ENCODE measurements around the gene TAAR9.

The TAAR9 gene

DNA sequence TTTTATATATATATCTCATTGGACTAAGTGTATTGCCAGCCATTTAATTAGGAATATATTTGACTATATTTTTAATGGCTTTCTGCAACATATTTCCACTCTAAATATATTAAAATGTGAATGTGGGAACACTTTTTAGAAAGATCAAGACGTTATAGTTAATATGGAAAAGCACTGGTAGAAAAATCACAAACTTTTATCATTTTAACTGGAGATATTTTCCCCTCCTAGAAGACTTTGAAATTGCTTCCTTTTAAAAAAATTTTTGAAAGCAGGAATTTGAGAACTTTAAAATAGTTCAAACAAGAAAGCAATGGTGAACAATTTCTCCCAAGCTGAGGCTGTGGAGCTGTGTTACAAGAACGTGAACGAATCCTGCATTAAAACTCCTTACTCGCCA lies at the start of gene TAAR9:
Gene TAAR9 (plus strand): TSS at position 301 of the 400 bp plus-strand sequence. CDS start 13 bp downstream, at position 314.
- CTCF ChIA-PET, result interaction anchor here (1.2 to 6.9 kb wide), 3 partner anchors 7 to 261 kb away, joined by 5 to 46 read pairs (median 7); partner anchors contain the start of gene SLC18B1
- DNase-seq (ENCODE audit: low read depth, low spot score), result no peak
- TF ChIP-seq, protein P1, sequence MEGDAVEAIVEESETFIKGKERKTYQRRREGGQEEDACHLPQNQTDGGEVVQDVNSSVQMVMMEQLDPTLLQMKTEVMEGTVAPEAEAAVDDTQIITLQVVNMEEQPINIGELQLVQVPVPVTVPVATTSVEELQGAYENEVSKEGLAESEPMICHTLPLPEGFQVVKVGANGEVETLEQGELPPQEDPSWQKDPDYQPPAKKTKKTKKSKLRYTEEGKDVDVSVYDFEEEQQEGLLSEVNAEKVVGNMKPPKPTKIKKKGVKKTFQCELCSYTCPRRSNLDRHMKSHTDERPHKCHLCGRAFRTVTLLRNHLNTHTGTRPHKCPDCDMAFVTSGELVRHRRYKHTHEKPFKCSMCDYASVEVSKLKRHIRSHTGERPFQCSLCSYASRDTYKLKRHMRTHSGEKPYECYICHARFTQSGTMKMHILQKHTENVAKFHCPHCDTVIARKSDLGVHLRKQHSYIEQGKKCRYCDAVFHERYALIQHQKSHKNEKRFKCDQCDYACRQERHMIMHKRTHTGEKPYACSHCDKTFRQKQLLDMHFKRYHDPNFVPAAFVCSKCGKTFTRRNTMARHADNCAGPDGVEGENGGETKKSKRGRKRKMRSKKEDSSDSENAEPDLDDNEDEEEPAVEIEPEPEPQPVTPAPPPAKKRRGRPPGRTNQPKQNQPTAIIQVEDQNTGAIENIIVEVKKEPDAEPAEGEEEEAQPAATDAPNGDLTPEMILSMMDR (IDR thresholded peaks at IDR 0.05; ENCODE audit: insufficient read depth, low read length, missing control alignments), result no peak
- H3K4me3 ChIP-seq (ENCODE audit: low read depth, low read length), result no peak within 1 kb of the TSS
- POLR2A ChIA-PET, result no interaction called here

- POLR2A ChIA-PET, result no interaction called here
- no peak overlapping the region for H3K4me3 ChIP-seq (ENCODE audit: low read depth, low read length)
- TF ChIP-seq, protein P1 (IDR thresholded peaks at IDR 0.05; ENCODE audit: insufficient read depth, low read length, missing control alignments), result no peak
- CTCF ChIA-PET, result interaction anchor here (0.9 to 13.0 kb wide), 3 partner anchors 190 to 560 kb away, joined by 3 to 326 read pairs (median 27); no protein-coding TSS in a partner anchor
- no peak for DNase-seq (ENCODE audit: low read depth, low spot score)
Measured at GRCh38 chr6:132489376-132489775, 48.7 kb upstream of the TAAR9 start.

DNA sequence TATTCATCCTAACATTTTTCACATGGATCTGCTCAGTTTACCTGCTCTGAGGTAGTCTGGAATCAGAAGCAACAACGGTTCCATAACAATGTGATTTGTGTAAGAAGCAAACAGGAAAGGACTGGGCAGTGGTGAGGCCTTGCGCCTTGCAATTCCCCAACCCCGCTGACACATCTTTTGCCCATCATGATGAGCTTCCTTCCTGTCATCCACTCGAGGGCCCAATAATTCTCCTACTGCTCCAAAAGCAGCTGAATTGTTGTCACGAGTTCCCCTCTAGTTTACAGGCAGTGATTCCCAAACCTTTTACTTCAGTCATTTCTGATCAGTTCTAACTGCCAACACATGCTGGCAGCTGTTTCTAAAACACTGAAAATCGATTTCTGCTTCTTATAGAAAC lies 48.1 kb upstream of the TAAR9 start:
- no peak overlapping the region for H3K4me3 ChIP-seq (ENCODE audit: low read depth, low read length)
- DNase-seq (ENCODE audit: low read depth, low spot score), result no peak
- TF ChIP-seq, protein P1 (IDR thresholded peaks at IDR 0.05; ENCODE audit: insufficient read depth, low read length, missing control alignments), result no peak
- ChIA-PET CTCF (interaction anchor here (0.8 to 13.0 kb wide), 5 partner anchors 184 to 572 kb away, joined by 3 to 326 read pairs (median 3); no protein-coding TSS in a partner anchor), POLR2A (no interaction called here)

- TF ChIP-seq, protein P1 (IDR thresholded peaks at IDR 0.05; ENCODE audit: insufficient read depth, low read length, missing control alignments), result no peak
- H3K4me3 ChIP-seq (ENCODE audit: low read depth, low read length), result no peak overlapping the region
- CTCF ChIA-PET, result interaction anchor here (0.8 to 13.0 kb wide), 5 partner anchors 184 to 572 kb away, joined by 3 to 326 read pairs (median 3); no protein-coding TSS in a partner anchor
- no peak for DNase-seq (ENCODE audit: low read depth, low spot score)
- POLR2A ChIA-PET, result no interaction called here
Measured at GRCh38 chr6:132490478-132491204, 47.4 kb upstream of the TAAR9 start.

DNA sequence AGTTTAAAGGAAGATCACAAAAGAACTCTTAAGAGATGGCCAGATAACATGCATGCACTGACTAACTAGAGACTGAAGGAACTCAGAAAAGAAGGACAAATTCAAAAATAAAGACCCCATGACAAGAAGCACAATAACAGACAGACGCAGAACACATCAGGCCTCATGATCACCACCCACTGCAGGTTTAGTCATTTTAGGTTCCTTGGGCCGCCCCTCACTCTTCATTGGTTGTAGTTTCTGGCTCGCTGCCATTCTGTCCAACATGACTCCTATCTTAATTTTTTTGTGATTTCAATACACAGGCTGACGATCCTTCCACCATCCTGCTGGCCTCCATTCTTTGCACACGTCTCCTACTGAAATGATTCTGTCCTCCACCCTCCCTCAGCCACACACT lies 46.8 kb upstream of the TAAR9 start:
- ChIA-PET POLR2A (no interaction called here), CTCF (no interaction called here)
- DNase-seq (ENCODE audit: low read depth, low spot score), result no peak
- TF ChIP-seq, protein P1 (IDR thresholded peaks at IDR 0.05; ENCODE audit: insufficient read depth, low read length, missing control alignments), result no peak
- no peak overlapping the region for H3K4me3 ChIP-seq (ENCODE audit: low read depth, low read length)

- no peak for DNase-seq (ENCODE audit: low read depth, low spot score)
- ChIA-PET CTCF (interaction anchor here (1.2 to 2.6 kb wide), 4 partner anchors 9 to 212 kb away, joined by 3 to 12 read pairs (median 8); no protein-coding TSS in a partner anchor), POLR2A (no interaction called here)
- H3K4me3 ChIP-seq (ENCODE audit: low read depth, low read length), result no peak overlapping the region
- TF ChIP-seq, protein P1 (IDR thresholded peaks at IDR 0.05; ENCODE audit: insufficient read depth, low read length, missing control alignments), result no peak
Measured at GRCh38 chr6:132491881-132492280, 46.2 kb upstream of the TAAR9 start.

Measured in AG04449 (cell line).